ENCODE results near the gene SAP130.

SAP130 gene

DNA sequence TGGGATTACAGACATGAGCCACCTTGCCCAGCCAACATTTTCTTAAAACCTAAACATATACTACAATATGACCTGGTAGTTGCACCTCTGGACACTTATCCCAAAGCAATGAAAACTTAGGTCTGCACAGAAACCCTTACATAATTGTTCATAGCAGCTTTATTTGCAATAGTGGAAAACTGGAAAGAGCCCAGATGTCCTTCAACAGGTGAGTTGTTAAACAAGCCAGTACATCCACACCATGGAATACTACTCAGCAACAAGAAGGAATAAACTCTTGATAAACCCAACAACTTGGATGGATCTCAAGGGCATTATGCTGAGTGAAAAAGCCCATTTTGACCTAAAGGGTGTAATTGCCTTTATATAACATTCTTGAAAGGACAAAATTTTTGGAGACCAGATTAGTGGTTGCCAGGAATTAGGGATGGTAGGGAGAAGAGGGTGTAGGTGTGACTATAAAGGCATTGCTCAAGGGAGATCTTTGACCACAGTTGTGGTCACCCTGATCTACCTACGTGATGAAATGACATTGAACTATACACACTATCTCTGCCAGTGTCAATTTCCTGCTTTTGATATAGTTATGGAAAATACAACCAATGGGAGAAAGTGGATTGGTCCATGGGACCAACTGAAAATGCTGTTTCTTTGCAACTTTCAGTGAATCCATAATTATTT, 130.2 kb downstream of the SAP130 start:
- H3K36me3 ChIP-seq (ENCODE audit: insufficient read depth, low read length): no peaks in the 10 kb centered on the region
- ATAC-seq (ENCODE audit: insufficient read depth, low read depth): no peak
- H3K27me3 ChIP-seq (ENCODE audit: insufficient read depth, low read length, poor library complexity): no peaks in the 10 kb centered on the region
- no peak overlapping the region for H3K9ac ChIP-seq (ENCODE audit: low read depth, low read length)
- TF ChIP-seq EZH2 (IDR thresholded peaks at IDR 0.05; ENCODE audit: borderline replicate concordance, low read depth, low read length, severe bottlenecking): no peak
- TF ChIP-seq, protein P1, sequence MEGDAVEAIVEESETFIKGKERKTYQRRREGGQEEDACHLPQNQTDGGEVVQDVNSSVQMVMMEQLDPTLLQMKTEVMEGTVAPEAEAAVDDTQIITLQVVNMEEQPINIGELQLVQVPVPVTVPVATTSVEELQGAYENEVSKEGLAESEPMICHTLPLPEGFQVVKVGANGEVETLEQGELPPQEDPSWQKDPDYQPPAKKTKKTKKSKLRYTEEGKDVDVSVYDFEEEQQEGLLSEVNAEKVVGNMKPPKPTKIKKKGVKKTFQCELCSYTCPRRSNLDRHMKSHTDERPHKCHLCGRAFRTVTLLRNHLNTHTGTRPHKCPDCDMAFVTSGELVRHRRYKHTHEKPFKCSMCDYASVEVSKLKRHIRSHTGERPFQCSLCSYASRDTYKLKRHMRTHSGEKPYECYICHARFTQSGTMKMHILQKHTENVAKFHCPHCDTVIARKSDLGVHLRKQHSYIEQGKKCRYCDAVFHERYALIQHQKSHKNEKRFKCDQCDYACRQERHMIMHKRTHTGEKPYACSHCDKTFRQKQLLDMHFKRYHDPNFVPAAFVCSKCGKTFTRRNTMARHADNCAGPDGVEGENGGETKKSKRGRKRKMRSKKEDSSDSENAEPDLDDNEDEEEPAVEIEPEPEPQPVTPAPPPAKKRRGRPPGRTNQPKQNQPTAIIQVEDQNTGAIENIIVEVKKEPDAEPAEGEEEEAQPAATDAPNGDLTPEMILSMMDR (IDR thresholded peaks at IDR 0.05; ENCODE audit: borderline replicate concordance, extremely low read depth, low read length, poor library complexity, severe bottlenecking): no peak
- no peaks in the 10 kb centered on the region for H3K4me1 ChIP-seq (ENCODE audit: insufficient read depth, low read length)
- DNase-seq: no peak
- H3K9me3 ChIP-seq (ENCODE audit: insufficient read depth, low read length, severe bottlenecking): no peaks in the 10 kb centered on the region
- H4K20me1 ChIP-seq (ENCODE audit: insufficient read depth, low read length): no peaks in the 10 kb centered on the region
- no peaks in the 10 kb centered on the region for H3K79me2 ChIP-seq (ENCODE audit: insufficient read depth, low read length)
- no peak overlapping the region for H3K4me3 ChIP-seq (ENCODE audit: low read depth in 1 of 2, low read length in 2 of 2)
- H3K4me2 ChIP-seq (ENCODE audit: insufficient read depth, low read length): no peak overlapping the region
- no peak overlapping the region for H2AFZ ChIP-seq (ENCODE audit: low read depth, low read length)
- H3K27ac ChIP-seq (ENCODE audit: low read length): no peak overlapping the region

DNA sequence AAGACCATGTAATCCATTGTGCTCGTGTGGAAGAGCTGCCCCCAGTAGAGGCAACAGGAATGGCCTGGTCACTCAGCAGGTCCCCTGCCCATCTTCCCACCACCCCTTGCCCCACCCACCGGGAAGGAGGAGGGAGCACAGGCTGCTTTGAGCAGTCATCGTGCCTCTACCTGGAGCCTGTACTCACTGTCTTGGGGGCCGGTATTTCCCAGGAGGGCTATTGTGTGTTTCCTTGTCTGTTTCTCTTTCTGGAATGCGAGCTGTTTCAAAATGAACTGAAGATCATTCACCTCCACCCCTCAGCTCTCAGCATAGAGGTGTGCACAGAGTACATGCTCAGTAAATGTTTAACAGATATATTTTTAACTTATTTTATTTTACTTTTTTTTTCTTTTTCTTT, 134.4 kb downstream of the SAP130 start:
- H3K4me2 ChIP-seq (ENCODE audit: insufficient read depth, low read length): no peak overlapping the region
- H2AFZ ChIP-seq (ENCODE audit: low read depth, low read length): no peak overlapping the region
- H3K4me3 ChIP-seq (ENCODE audit: low read depth in 1 of 2, low read length in 2 of 2): no peak overlapping the region
- no peak overlapping the region for H3K27ac ChIP-seq (ENCODE audit: low read length)
- ATAC-seq (ENCODE audit: insufficient read depth, low read depth) (no peak), DNase-seq (no peak)
- no peaks in the 10 kb centered on the region for H3K36me3 ChIP-seq (ENCODE audit: insufficient read depth, low read length)
- no peaks in the 10 kb centered on the region for H3K27me3 ChIP-seq (ENCODE audit: insufficient read depth, low read length, poor library complexity)
- H4K20me1 ChIP-seq (ENCODE audit: insufficient read depth, low read length): no peaks in the 10 kb centered on the region
- no peak for TF ChIP-seq EZH2 (IDR thresholded peaks at IDR 0.05; ENCODE audit: borderline replicate concordance, low read depth, low read length, severe bottlenecking)
- TF ChIP-seq, protein P1 (IDR thresholded peaks at IDR 0.05; ENCODE audit: borderline replicate concordance, extremely low read depth, low read length, poor library complexity, severe bottlenecking): no peak
- no peak overlapping the region for H3K9ac ChIP-seq (ENCODE audit: low read depth, low read length)
- no peaks in the 10 kb centered on the region for H3K79me2 ChIP-seq (ENCODE audit: insufficient read depth, low read length)
- no peaks in the 10 kb centered on the region for H3K9me3 ChIP-seq (ENCODE audit: insufficient read depth, low read length, severe bottlenecking)
- no peaks in the 10 kb centered on the region for H3K4me1 ChIP-seq (ENCODE audit: insufficient read depth, low read length)

DNA sequence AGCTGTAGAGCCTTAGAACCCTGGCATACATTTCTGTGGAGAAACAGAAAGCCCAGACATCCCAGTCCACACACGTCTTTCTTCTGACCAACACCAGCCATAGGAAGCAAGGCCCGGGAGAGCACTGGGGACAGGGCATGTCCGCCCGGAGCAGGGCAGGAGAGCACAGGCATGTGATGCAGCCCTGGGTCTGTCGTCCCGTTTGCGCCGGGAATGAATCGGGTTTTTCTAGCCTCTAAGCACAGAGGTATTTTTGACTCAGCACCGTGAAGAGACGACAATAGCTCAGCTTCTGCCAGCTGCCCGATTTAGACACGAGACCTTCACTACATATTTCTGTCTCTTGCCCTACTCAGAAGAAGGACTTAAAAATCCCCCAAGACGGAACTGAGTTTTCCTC, 134.8 kb downstream of the SAP130 start:
- TF ChIP-seq, protein P1 (IDR thresholded peaks at IDR 0.05; ENCODE audit: borderline replicate concordance, extremely low read depth, low read length, poor library complexity, severe bottlenecking): no peak
- no peak for TF ChIP-seq EZH2 (IDR thresholded peaks at IDR 0.05; ENCODE audit: borderline replicate concordance, low read depth, low read length, severe bottlenecking)
- ATAC-seq (ENCODE audit: insufficient read depth, low read depth) (no peak), DNase-seq (no peak)
- Histone ChIP-seq H3K27me3 (ENCODE audit: insufficient read depth, low read length, poor library complexity) (no peaks in the 10 kb centered on the region), H3K36me3 (ENCODE audit: insufficient read depth, low read length) (no peaks in the 10 kb centered on the region), H3K9ac (ENCODE audit: low read depth, low read length) (no peak overlapping the region), H4K20me1 (ENCODE audit: insufficient read depth, low read length) (no peaks in the 10 kb centered on the region), H3K27ac (ENCODE audit: low read length) (no peak overlapping the region), H3K4me3 (ENCODE audit: low read depth in 1 of 2, low read length in 2 of 2) (no peak overlapping the region), H3K4me1 (ENCODE audit: insufficient read depth, low read length) (0 out of 2 replicates have a peak, but pooled peaks cover 1% of the 10 kb centered on the region), H3K79me2 (ENCODE audit: insufficient read depth, low read length) (no peaks in the 10 kb centered on the region), H3K4me2 (ENCODE audit: insufficient read depth, low read length) (no peak overlapping the region), H3K9me3 (ENCODE audit: insufficient read depth, low read length, severe bottlenecking) (no peaks in the 10 kb centered on the region), H2AFZ (ENCODE audit: low read depth, low read length) (no peak overlapping the region)

All from DND-41 (cell line).